RWPE2 (cell line): ENCODE data around the gene DKKL1.

Source experiments
- ATAC-seq: fragments of 200-7000 bp; cut with Tn5 transposase; 3 replicates; pipeline ENCODE4 v1.9.1; 2021; ENCODE audit warnings: low read depth
- DNase-seq: peaks from one replicate; pipeline ENCODE4 v3.0.0-alpha.2; 2020; ENCODE audit warnings: low spot score
- H3K27ac ChIP-seq: fragments of 450-650 bp; 2 replicates; pipeline ENCODE4 v1.5.1; 2017; ENCODE audit warnings: mild to moderate bottlenecking; ENCODE audit not compliant: poor library complexity, severe bottlenecking
- H3K27me3 ChIP-seq: fragments of 250-450 bp; sonication (Bioruptor Pico); 2 replicates; pipeline ENCODE4 v1.5.1; 2021; ENCODE audit warnings: mild to moderate bottlenecking, moderate library complexity; ENCODE audit not compliant: insufficient read depth, poor library complexity, severe bottlenecking
- H3K36me3 ChIP-seq: fragments of 250-450 bp; sonication (Bioruptor Pico); 2 replicates; pipeline ENCODE4 v1.5.1; 2020; ENCODE audit warnings: low read depth, mild to moderate bottlenecking, moderate library complexity
- H3K4me1 ChIP-seq: fragments of 250-450 bp; sonication (Bioruptor Pico); 2 replicates; pipeline ENCODE4 v1.5.1; 2021; ENCODE audit warnings: mild to moderate bottlenecking, moderate library complexity; ENCODE audit not compliant: insufficient read depth, poor library complexity, severe bottlenecking
- H3K4me3 ChIP-seq: fragments of 250-450 bp; sonication (Bioruptor Pico); 2 replicates; pipeline ENCODE4 v1.5.1; 2021; ENCODE audit warnings: mild to moderate bottlenecking, moderate library complexity; ENCODE audit not compliant: severe bottlenecking
- H3K9me3 ChIP-seq: fragments of 250-450 bp; sonication (Bioruptor Pico); 2 replicates; pipeline ENCODE4 v1.5.1; 2021; ENCODE audit warnings: mild to moderate bottlenecking, moderate library complexity; ENCODE audit not compliant: severe bottlenecking
- TF ChIP-seq, protein P1 (sequence below): fragments of 450-650 bp; IDR thresholded peaks from one replicate; pipeline ENCODE4 v1.5.1; 2017; ENCODE audit warnings: mild to moderate bottlenecking, moderate library complexity; ENCODE audit not compliant: poor library complexity, severe bottlenecking

The DKKL1 gene

DNA sequence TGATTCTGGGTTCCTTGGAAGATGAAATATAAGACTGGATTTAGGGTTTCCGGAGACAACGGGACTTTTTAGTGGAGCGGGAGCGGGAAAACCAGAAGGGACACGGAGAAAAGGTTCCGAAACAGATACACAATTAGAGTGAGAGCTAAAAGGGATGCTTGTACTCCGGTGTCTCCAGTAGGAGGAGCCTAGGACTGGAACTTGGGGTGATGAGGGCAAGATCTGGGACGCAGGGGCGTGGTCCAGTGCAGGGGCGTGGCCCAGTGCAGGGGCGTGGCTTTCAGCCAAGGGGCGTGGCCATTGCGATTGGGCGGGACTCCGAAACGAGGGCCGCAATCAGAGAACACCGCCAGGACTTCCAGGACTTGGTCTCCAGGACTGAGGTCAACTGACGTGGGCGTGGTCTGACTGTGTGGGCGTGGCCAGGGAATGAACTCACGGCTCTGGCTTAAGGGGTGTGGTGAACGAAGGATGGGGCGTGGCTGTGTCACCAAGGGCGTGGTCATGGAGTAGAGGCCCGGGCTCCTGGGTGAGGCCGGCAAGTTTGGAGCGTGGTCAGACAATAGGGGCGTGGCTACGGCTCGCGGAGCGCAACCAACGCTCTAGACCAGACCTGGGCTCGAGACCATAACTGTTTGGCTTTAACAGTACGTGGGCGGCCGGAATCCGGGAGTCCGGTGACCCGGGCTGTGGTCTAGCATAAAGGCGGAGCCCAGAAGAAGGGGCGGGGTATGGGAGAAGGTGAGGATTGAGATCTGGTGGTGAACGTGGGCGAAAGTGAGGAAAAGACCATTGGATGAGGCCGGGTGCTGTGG, at the start of gene DKKL1:
TSS of gene DKKL1 (plus strand) at position 610 of the 815 bp plus-strand sequence. CDS start at position 732, 122 bp downstream.
- Histone ChIP-seq H3K27ac (peak within 1 kb of the TSS; percentile 38), H3K4me1 (no peaks in the 10 kb centered on the region), H3K9me3 (no peaks in the 10 kb centered on the region), H3K4me3 (peak within 1 kb of the TSS; percentile 48), H3K36me3 (peaks cover 5% of the 10 kb centered on the region; the same call in 1 of the 2 replicates), H3K27me3 (no peaks in the 10 kb centered on the region)
- TF ChIP-seq, protein P1, sequence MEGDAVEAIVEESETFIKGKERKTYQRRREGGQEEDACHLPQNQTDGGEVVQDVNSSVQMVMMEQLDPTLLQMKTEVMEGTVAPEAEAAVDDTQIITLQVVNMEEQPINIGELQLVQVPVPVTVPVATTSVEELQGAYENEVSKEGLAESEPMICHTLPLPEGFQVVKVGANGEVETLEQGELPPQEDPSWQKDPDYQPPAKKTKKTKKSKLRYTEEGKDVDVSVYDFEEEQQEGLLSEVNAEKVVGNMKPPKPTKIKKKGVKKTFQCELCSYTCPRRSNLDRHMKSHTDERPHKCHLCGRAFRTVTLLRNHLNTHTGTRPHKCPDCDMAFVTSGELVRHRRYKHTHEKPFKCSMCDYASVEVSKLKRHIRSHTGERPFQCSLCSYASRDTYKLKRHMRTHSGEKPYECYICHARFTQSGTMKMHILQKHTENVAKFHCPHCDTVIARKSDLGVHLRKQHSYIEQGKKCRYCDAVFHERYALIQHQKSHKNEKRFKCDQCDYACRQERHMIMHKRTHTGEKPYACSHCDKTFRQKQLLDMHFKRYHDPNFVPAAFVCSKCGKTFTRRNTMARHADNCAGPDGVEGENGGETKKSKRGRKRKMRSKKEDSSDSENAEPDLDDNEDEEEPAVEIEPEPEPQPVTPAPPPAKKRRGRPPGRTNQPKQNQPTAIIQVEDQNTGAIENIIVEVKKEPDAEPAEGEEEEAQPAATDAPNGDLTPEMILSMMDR: peak; percentile 24
- peak; percentile 98 for DNase-seq
- peak; percentile 84 for ATAC-seq

DNA sequence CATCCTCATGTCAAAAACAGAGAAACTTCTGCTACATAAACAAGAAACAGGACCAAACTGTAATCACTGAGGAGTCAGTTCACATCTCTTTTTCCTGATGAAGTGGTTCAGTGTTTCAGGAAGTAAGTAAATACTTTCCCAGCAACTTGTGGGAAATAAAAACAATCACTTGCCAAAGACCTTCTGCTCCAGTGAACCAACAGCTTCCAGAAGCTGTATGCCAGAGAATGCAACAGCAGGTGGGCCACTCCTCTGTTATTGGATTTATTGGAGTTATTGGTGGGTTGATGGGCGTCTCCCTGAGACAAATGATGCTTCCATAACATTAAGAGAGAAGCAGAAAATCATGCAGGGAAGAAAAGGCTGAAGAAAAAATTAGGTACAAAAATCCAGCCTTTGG, 48.6 kb upstream of the DKKL1 start:
- Histone ChIP-seq H3K27ac (no peak overlapping the region), H3K4me3 (no peak overlapping the region), H3K4me1 (no peaks in the 10 kb centered on the region), H3K36me3 (no peaks in the 10 kb centered on the region), H3K9me3 (no peaks in the 10 kb centered on the region), H3K27me3 (no peaks in the 10 kb centered on the region)
- TF ChIP-seq, protein P1: no peak
- DNase-seq (no peak), ATAC-seq (no peak)

DNA sequence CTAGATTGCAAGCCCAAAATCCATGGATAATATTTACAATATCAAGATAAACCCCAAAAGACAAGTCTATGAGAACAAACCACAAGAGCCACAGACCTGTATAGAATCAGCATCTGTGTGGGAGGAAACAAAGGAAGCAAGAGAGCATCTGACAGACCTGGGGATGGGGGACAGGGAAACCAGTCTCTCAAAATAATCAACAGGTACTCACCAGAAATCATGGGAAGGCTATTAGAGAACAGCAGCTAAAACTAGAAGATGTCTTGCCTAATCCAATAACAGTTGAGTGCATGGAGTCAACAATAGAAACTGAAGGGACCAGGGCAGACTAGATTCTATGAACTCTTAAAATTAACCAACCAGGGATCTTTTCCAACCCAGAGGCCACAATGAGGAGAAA, 47.4 kb upstream of the DKKL1 start:
- H3K27me3 ChIP-seq: no peaks in the 10 kb centered on the region
- ATAC-seq (no peak), DNase-seq (no peak)
- H3K9me3 ChIP-seq: no peaks in the 10 kb centered on the region
- no peaks in the 10 kb centered on the region for H3K36me3 ChIP-seq
- H3K4me1 ChIP-seq: no peaks in the 10 kb centered on the region
- TF ChIP-seq, protein P1: no peak
- H3K4me3 ChIP-seq: no peak overlapping the region
- no peak overlapping the region for H3K27ac ChIP-seq

DNA sequence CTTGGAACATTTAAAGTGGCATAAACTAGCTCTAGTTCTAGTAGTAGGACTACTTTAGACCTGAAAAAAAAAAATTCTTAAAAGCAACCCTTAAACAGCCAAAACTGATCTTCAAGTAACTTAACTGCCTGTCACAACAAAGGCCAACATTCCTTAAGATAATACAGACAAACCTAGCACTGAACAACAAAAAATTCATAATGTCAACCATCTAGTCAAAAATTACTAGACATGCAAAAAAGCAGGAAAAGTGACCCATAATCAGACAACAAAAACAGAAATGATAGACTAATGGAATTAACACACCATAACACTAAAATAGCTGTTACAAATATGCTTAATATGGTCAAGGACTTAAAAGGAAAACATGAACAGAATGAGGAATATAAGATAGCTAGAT, 45.4 kb upstream of the DKKL1 start:
- H3K27ac ChIP-seq: no peak overlapping the region
- no peaks in the 10 kb centered on the region for H3K9me3 ChIP-seq
- DNase-seq (no peak), ATAC-seq (no peak)
- TF ChIP-seq, protein P1: no peak
- no peaks in the 10 kb centered on the region for H3K4me1 ChIP-seq
- no peaks in the 10 kb centered on the region for H3K36me3 ChIP-seq
- H3K4me3 ChIP-seq: no peak overlapping the region
- H3K27me3 ChIP-seq: no peaks in the 10 kb centered on the region
